Chondrocyte (in vitro differentiated cells): ENCODE data around the gene ARHGAP18. TPM values are rescaled to one million over a fixed set of nuclear protein-coding genes. Genes with fewer than 3 reads are reported as not detected.
A peak's percentile ranks its signal among the peaks of the same experiment; 100 is the strongest.

Source experiments
- DNase-seq: peaks from one replicate; pipeline ENCODE4 v3.0.0; 2021; ENCODE audit warnings: mixed read lengths, low spot score
- H3K27ac Mint-ChIP-seq: one replicate; pipeline ENCODE4 v1.8.0; 2021; ENCODE audit warnings: mild to moderate bottlenecking, moderate library complexity, mixed read lengths; ENCODE audit not compliant: unreplicated experiment
- H3K27me3 Mint-ChIP-seq: 2 replicates; pipeline ENCODE4 v1.8.0; 2021; ENCODE audit warnings: low read depth, mixed read lengths
- H3K36me3 Mint-ChIP-seq: 2 replicates; pipeline ENCODE4 v1.8.0; 2021; ENCODE audit warnings: low read depth, mixed read lengths
- H3K4me1 Mint-ChIP-seq: 2 replicates; pipeline ENCODE4 v1.8.0; 2021; ENCODE audit warnings: low read depth, mild to moderate bottlenecking, mixed read lengths
- H3K4me3 Mint-ChIP-seq: one replicate; pipeline ENCODE4 v1.8.0; 2021; ENCODE audit warnings: mild to moderate bottlenecking, moderate library complexity, mixed read lengths; ENCODE audit not compliant: unreplicated experiment
- H3K9me3 Mint-ChIP-seq: 2 replicates; pipeline ENCODE4 v1.8.0; 2021; ENCODE audit warnings: low read depth, mixed read lengths
- total RNA-seq: library from RNA; stranded (reverse); gene quantifications from 3 replicates; pipeline ENCODE4 v1.2.1, GENCODE V29; 2021
- TF ChIP-seq, protein P1 (sequence below): fragments of 200-600 bp; sonication (generic); IDR thresholded peaks from 2 replicates; pipeline ENCODE4 v1.5.0; 2021; ENCODE audit warnings: antibody characterized with exemption, mild to moderate bottlenecking, moderate library complexity

ARHGAP18 gene
- total RNA-seq, 1 donor from 2014 or later: 8.0 TPM

DNA sequence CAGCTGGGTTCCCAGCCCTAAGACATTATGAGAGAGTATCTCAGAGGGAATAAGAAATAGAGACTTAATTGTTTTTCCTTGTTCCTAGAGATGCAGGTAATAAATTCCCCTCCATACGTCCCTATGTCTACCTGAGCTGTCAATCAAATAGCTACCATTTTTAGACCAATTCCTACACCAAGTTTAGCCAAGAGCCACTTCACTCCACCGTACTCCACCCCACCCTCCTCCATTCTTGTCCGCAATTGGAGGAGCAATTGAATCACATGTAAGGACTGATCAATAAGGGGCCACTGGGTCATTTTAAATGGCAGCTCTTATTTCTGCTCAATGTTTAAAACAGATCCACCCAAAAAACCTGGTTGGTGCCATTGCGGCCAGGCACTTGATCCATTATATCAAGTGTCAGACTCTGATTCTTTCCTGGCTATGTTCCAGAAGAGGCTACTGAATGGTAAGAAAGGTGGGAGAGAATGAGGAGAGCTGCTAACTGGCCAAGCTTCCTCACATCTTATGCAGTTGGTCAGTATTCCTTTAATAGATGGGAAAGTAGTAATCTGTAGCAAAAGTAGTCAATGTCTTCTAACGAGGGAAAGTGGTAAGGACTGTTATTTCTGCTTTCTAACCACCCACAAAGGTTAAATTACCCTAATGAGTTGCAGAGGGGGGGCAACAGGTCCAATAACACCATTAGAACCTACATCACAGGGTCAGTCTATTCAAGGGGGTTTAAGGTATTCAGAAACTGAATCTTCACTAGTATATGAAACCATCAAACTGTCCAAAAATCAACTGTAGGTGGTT lies 34.1 kb downstream of the ARHGAP18 start:
- no peak for DNase-seq
- Mint-ChIP-seq H3K9me3 (peaks cover 9% of the 10 kb centered on the region), H3K4me1 (peaks cover 72% of the 10 kb centered on the region), H3K27ac (no peak overlapping the region), H3K27me3 (no peaks in the 10 kb centered on the region), H3K36me3 (no peaks in the 10 kb centered on the region), H3K4me3 (no peak overlapping the region)
- TF ChIP-seq, protein P1, sequence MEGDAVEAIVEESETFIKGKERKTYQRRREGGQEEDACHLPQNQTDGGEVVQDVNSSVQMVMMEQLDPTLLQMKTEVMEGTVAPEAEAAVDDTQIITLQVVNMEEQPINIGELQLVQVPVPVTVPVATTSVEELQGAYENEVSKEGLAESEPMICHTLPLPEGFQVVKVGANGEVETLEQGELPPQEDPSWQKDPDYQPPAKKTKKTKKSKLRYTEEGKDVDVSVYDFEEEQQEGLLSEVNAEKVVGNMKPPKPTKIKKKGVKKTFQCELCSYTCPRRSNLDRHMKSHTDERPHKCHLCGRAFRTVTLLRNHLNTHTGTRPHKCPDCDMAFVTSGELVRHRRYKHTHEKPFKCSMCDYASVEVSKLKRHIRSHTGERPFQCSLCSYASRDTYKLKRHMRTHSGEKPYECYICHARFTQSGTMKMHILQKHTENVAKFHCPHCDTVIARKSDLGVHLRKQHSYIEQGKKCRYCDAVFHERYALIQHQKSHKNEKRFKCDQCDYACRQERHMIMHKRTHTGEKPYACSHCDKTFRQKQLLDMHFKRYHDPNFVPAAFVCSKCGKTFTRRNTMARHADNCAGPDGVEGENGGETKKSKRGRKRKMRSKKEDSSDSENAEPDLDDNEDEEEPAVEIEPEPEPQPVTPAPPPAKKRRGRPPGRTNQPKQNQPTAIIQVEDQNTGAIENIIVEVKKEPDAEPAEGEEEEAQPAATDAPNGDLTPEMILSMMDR: no peak

GRCh38 chr6:129673748-129674147 lies 36.2 kb downstream of the ARHGAP18 start:
- no peaks in the 10 kb centered on the region for H3K36me3 Mint-ChIP-seq
- TF ChIP-seq, protein P1: no peak
- H3K27me3 Mint-ChIP-seq: no peaks in the 10 kb centered on the region
- DNase-seq: no peak
- peaks cover 7% of the 10 kb centered on the region for H3K9me3 Mint-ChIP-seq
- peaks cover 59% of the 10 kb centered on the region for H3K4me1 Mint-ChIP-seq
- H3K4me3 Mint-ChIP-seq: no peak overlapping the region
- H3K27ac Mint-ChIP-seq: peak overlapping the region; percentile 87

DNA sequence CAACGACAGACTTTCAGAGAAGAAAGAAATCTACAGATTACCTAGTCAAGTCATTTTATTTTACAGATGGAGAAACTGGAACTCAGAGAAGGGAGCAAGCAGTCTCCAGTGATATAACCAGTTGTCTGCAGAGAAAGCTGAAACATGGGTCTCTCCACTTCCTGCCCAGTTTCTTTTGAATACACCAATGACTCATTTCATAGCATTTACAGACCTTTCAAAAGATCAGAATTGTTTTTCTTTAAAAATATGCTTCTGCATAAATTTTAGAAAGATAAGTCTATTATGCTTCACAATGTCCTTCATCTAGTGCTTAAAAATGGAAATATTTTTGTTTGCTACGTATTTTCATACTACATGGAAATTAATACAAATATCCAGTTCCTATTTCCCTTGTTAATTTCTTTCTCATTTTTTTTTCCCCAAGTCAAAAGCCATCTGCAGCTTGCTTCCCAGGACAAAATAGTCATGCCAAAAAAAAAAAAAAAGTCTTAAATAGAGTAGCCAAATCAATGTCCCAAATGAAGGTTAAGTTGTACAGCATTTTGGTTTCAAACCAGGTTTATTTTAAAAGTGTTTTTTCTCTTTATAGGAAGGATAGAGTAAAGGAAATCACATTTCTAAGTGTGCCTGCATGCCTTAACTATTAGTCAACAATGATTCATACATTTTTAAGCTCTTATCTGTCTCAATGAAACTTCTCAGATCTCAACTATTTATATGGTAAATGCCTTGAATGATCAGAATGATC lies 36.9 kb downstream of the ARHGAP18 start:
- DNase-seq: no peak
- Mint-ChIP-seq H3K9me3 (peaks cover 7% of the 10 kb centered on the region), H3K4me1 (peaks cover 55% of the 10 kb centered on the region), H3K36me3 (no peaks in the 10 kb centered on the region), H3K27me3 (no peaks in the 10 kb centered on the region), H3K4me3 (peak overlapping the region; percentile 18), H3K27ac (peak overlapping the region; percentile 87)
- TF ChIP-seq, protein P1: no peak

- H3K27ac Mint-ChIP-seq: peak overlapping the region; percentile 87
- TF ChIP-seq, protein P1: no peak
- H3K36me3 Mint-ChIP-seq: no peaks in the 10 kb centered on the region
- no peak for DNase-seq
- peaks cover 55% of the 10 kb centered on the region for H3K4me1 Mint-ChIP-seq
- H3K4me3 Mint-ChIP-seq: no peak overlapping the region
- peaks cover 7% of the 10 kb centered on the region for H3K9me3 Mint-ChIP-seq
- no peaks in the 10 kb centered on the region for H3K27me3 Mint-ChIP-seq
Measured at GRCh38 chr6:129672341-129672682, 37.7 kb downstream of the ARHGAP18 start.

DNA sequence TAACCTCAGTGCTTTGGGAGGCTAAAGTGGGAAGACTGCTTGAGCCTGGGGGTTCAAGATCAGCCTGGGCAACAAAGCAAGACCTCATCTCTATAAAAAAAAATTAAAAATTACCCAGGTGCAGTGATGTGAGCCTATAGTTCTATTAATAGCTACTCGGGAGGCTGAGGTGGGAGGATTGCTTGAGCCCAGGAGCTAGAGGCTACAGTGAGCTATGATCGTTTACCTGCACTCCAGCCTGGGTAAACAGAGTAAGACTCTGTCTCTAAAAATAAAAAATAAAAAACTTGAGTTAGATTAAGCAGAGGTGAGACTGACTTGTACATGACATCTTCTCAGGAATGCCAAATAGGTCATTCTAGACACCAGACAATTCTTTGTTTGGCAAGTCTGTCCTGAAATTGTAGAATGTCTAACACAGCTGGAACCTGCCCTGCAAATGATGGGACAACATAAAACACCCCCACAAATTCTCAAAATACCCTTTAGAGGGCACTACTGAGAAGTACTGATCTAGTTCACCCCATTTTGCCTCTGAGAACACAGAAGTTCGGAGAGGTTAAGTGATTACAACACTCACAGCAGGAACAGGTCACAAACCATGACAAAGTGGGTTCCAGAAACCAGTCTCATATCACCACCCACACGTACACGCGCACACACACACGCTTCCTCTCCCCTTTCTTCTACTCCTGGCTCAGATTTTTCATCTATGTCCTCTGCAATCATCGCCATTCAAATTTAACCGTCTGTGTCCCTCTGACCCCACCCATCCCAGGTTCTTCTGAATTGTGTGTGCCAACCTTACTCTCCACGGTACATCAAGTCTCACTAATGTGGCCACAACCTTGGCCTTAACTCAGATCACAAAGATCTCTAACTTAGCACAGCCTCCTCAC lies 38.3 kb downstream of the ARHGAP18 start:
- Mint-ChIP-seq H3K9me3 (peaks cover 7% of the 10 kb centered on the region), H3K27me3 (no peaks in the 10 kb centered on the region), H3K4me1 (peaks cover 58% of the 10 kb centered on the region), H3K36me3 (no peaks in the 10 kb centered on the region), H3K4me3 (no peak overlapping the region), H3K27ac (peak overlapping the region; percentile 87)
- TF ChIP-seq, protein P1: peak; percentile 39
- no peak for DNase-seq
